H1 (cell line): ENCODE measurements around the gene SMARCC1. TPM values are rescaled to one million over a fixed set of nuclear protein-coding genes. Genes with fewer than 3 reads are reported as not detected.

Source experiments
- BACH1 ChIP-seq: IDR thresholded peaks from 2 replicates; pipeline ENCODE4 v1.6.1; 2012; ENCODE audit warnings: low read length, improper control_type of control experiment
- FOSL1 ChIP-seq: IDR thresholded peaks from 2 replicates; pipeline ENCODE4 v1.6.1; 2011; ENCODE audit warnings: mild to moderate bottlenecking, low read depth, low read length, moderate library complexity; ENCODE audit not compliant: insufficient read depth
- MAX ChIP-seq: IDR thresholded peaks from 2 replicates; pipeline ENCODE4 v1.6.1; 2012; ENCODE audit warnings: inconsistent platforms
- TCF12 ChIP-seq: IDR thresholded peaks from 2 replicates; pipeline ENCODE4 v1.6.1; 2011; ENCODE audit warnings: low read depth, mild to moderate bottlenecking, low read length
- TEAD4 ChIP-seq: IDR thresholded peaks from 2 replicates; pipeline ENCODE4 v1.6.1; 2012; ENCODE audit warnings: low read depth, low read length, inconsistent platforms, mixed read lengths
- USF2 ChIP-seq: IDR thresholded peaks from 2 replicates; pipeline ENCODE4 v1.6.1; 2011; ENCODE audit warnings: low read length, improper control_type of control experiment
- polyA plus RNA-seq, 7 experiments: library from polyadenylated mRNA; depleted of rRNA in 3 of 7; stranded (reverse) in 5 of 7; unstranded in 2 of 7; fragments of >200 nt in 5 of 7; fragments of 200-250 nt in 2 of 7; gene quantifications; 1 replicate in 5 of 7; 2 replicates in 1 of 7; 4 replicates in 1 of 7; pipeline versions ENCODE4 v1.2.1 to v1.2.3, GENCODE V29; 2011 to 2013; ENCODE audit warnings: missing spikeins in 2 of 7, mixed read lengths in 2 of 7
- total RNA-seq: library from RNA; stranded (reverse); fragmentation: NEBNext Ultra II Directional; extraction: Animal tissue kit (Norgen Biotek cat#: 25700); gene quantifications from 2 replicates; pipeline ENCODE4 v1.2.1, GENCODE V29; 2021

SMARCC1 gene
- total and polyA plus RNA-seq, 2 of the 8 experiments (the other 6 are each of a cell fraction or from before 2014, with no cell fraction given), result 64.1 to 335 TPM

GRCh38 chr3:47613722-47614121 lies 168.0 kb downstream of the SMARCC1 start (continued):
- no peak for TF ChIP-seq USF2
- no peak for TF ChIP-seq BACH1
- TF ChIP-seq TCF12, result no peak
- no peak for TF ChIP-seq FOSL1
- no peak for TF ChIP-seq MAX
- TF ChIP-seq TEAD4, result no peak
